Stomach (tissue), 9 donors: ENCODE measurements around the gene PRKCA. TPM values are rescaled to one million over a fixed set of nuclear protein-coding genes. Genes with fewer than 3 reads are reported as not detected.

ENCODE experiments used
- DNase-seq, 2 donors: peaks; one replicate each; pipeline versions ENCODE4 v3.0.0 to v3.0.0-alpha.2; 2013 to 2019
- H3K27ac ChIP-seq, 5 donors: fragments of 200-600 bp in 4 of 5; sonication (generic) in 4 of 5; one replicate each; pipeline ENCODE4 v1.5.1; 2013 to 2019; ENCODE audit warnings: mild to moderate bottlenecking in 1 of 5, moderate library complexity in 1 of 5
- H3K27me3 ChIP-seq, 3 donors: fragments of 200-600 bp; sonication (generic); one replicate each; pipeline ENCODE4 v1.5.1; 2017 to 2019; ENCODE audit warnings: mixed run types in 1 of 3
- H3K36me3 ChIP-seq, 4 donors: fragments of 200-600 bp; sonication (generic); 1 replicate in 3 of 4; 2 replicates in 1 of 4; pipeline ENCODE4 v1.5.1; 2016 to 2019
- H3K4me1 ChIP-seq, 4 donors: fragments of 200-600 bp; sonication (generic); one replicate each; pipeline ENCODE4 v1.5.1; 2016 to 2019
- H3K4me3 ChIP-seq, 4 donors: fragments of 200-600 bp; sonication (generic) in 3 of 4; one replicate each; pipeline ENCODE4 v1.5.1; 2016 to 2019; ENCODE audit warnings: mild to moderate bottlenecking in 1 of 4
- H3K9me3 ChIP-seq, 4 donors: fragments of 200-600 bp; sonication (generic); one replicate each; pipeline ENCODE4 v1.5.1; 2016 to 2019
- EP300 ChIP-seq: sonication (generic); formaldehyde crosslinking; IDR thresholded peaks from one replicate; pipeline ENCODE4 v1.6.1; 2017; ENCODE audit warnings: antibody characterized with exemption
- POLR2A ChIP-seq, 4 donors: fragments of 450-650 bp; IDR thresholded peaks; one replicate each; pipeline ENCODE4 v1.6.1; 2016; ENCODE audit warnings: antibody characterized with exemption in 4 of 4, control low read depth in 2 of 4, mild to moderate bottlenecking in 1 of 4, moderate library complexity in 1 of 4
- POLR2AphosphoS5 ChIP-seq, 3 donors: sonication (generic); formaldehyde crosslinking; IDR thresholded peaks; one replicate each; pipeline ENCODE4 v1.6.1; 2016; ENCODE audit warnings: antibody characterized with exemption in 3 of 3
- WGBS, 5 donors: extraction: QIAGEN DNeasy Blood & Tissue Kit in 3 of 5; methylation state at CpG; one replicate each; pipeline versions ENCODE4 v1.1.5 to v1.1.7; 2013 to 2018; 5-methylcytosine and 5-hydroxymethylcytosine counted together
- intact Hi-C: fragments of 100-400 bp; cut with DNase I; formaldehyde crosslinking; loops from one replicate; pipeline ENCODE4 v1.15.1; 2023; ENCODE audit warnings: low total_unique reads
- polyA plus RNA-seq, 3 donors: library from polyadenylated mRNA; stranded (reverse); fragments of 200-250 nt; gene quantifications; one replicate each; pipeline ENCODE4 v1.2.3, GENCODE V29; 2013
- total RNA-seq, 5 donors: library from RNA; depleted of rRNA; stranded (reverse); fragments of >200 nt; gene quantifications; one replicate each; pipeline versions ENCODE4 v1.1.0 to v1.2.3, GENCODE V29; 2014 to 2016
- TF ChIP-seq, protein P1 (sequence below), 7 experiments: fragments of 450-650 bp in 4 of 7; fragments of 200-600 bp in 3 of 7; sonication (generic) in 3 of 7; IDR thresholded peaks; one replicate each; pipeline ENCODE4 v1.5.1; 2016 to 2019; ENCODE audit warnings: antibody characterized with exemption in 7 of 7, control low read depth in 2 of 7, mild to moderate bottlenecking in 1 of 7
- donor health status: healthy with polysubstance abuse.
- donor health status: Bipolar disorder and iron deficiency.
- donor health status: healthy.

The PRKCA gene
- total and polyA plus RNA-seq, 8 donors = 2.1 to 41.1 (median 12.2) TPM

DNA sequence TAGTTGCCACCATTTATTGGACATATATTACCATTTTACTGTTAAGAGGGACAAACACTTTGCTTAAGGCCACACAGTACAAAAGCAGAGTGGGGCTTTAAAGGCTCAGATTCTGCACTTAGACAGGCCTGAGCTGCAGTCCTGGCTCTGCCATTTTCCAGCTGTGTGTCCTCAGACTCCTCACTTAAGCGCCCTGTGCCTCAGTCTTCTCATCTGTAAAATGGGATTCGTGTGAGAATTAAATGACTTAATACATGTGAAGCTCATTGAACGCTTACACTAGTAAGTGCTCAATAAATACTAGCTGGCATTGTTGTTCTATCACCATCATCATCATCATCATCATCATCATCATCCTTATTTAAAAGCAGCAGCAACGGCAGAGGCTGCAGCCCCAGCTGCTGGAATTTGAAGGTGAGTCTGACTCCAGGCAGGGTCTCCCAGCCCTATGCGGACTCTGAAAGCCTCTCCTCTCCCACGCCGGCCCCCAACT lies 532.1 kb downstream of the PRKCA start:
- peak overlapping the region in 1 of 4 donors; percentile 22 for H3K4me3 ChIP-seq
- no peaks in the 10 kb centered on the region for H3K9me3 ChIP-seq
- peaks cover 7 to 82% (median 46%) of the 10 kb centered on the region in 3 donors for H3K27me3 ChIP-seq
- TF ChIP-seq EP300 (no peak), POLR2A (IDR thresholded peaks at IDR 0.05) (no peak), POLR2AphosphoS5 (IDR thresholded peaks at IDR 0.05) (no peak)
- TF ChIP-seq, protein P1, sequence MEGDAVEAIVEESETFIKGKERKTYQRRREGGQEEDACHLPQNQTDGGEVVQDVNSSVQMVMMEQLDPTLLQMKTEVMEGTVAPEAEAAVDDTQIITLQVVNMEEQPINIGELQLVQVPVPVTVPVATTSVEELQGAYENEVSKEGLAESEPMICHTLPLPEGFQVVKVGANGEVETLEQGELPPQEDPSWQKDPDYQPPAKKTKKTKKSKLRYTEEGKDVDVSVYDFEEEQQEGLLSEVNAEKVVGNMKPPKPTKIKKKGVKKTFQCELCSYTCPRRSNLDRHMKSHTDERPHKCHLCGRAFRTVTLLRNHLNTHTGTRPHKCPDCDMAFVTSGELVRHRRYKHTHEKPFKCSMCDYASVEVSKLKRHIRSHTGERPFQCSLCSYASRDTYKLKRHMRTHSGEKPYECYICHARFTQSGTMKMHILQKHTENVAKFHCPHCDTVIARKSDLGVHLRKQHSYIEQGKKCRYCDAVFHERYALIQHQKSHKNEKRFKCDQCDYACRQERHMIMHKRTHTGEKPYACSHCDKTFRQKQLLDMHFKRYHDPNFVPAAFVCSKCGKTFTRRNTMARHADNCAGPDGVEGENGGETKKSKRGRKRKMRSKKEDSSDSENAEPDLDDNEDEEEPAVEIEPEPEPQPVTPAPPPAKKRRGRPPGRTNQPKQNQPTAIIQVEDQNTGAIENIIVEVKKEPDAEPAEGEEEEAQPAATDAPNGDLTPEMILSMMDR (IDR thresholded peaks at IDR 0.05) = no peak
- no peak overlapping the region for H3K27ac ChIP-seq
- intact Hi-C loops = no loop called here
- H3K4me1 ChIP-seq = peaks cover 0 to 12% (median 3%) of the 10 kb centered on the region in 4 donors
- no peak for DNase-seq
- no peaks in the 10 kb centered on the region for H3K36me3 ChIP-seq
- 36 to 40% (median 39%) methylated on average over 7 of the region's 7 CpGs for WGBS, 5 donors

DNA sequence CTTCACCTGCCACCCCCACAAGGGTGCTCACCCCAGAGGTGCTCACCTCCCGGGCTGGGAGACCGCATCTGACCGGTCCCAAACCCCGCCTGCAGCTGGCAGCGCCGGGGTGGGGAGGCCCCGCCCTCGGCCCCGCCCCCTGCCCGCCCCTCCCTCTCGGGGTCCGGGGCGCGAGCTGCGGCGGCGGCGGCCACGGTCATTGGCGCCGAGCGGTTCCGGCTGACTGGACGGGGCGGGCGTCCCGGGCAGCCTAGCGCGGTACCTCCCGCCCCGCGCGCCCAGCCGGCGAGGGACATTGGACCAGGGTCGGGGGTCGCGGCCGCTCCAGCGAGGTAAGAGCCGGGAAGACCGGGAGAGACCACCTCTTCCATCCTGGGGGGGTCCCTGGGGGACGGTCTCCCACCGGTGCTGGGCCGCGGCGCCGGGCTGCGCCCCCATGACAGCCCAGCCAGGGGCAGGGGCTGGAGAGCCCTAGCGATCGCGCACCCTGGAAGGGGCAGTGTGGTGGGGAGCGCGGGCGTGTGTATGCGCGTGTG lies 532.6 kb downstream of the PRKCA start, which contains the start of gene CACNG5:
Gene CACNG5, plus strand, starts transcription at position 199 of the 536 bp plus-strand sequence. CDS start 42,216 bp downstream, outside the sequence.
- no peak within 1 kb of the TSS for H3K27ac ChIP-seq
- WGBS, 5 donors = 3 to 9% (median 5%) methylated on average over 8 to 57 of the region's 57 CpGs
- H3K4me3 ChIP-seq = peak within 1 kb of the TSS in 1 of 4 donors; percentile 22
- DNase-seq = peak in 1 of 2 donors; percentile 48
- TF ChIP-seq POLR2A (IDR thresholded peaks at IDR 0.05) (no peak), EP300 (no peak)
- TF ChIP-seq, protein P1 (IDR thresholded peaks at IDR 0.05) = no peak
- intact Hi-C loops = no loop called here
- no peaks in the 10 kb centered on the region for H3K9me3 ChIP-seq
- H3K36me3 ChIP-seq = no peaks in the 10 kb centered on the region
- H3K4me1 ChIP-seq = peaks cover 0 to 9% (median 3%) of the 10 kb centered on the region in 4 donors
- H3K27me3 ChIP-seq = peaks cover 7 to 81% (median 46%) of the 10 kb centered on the region in 3 donors

DNA sequence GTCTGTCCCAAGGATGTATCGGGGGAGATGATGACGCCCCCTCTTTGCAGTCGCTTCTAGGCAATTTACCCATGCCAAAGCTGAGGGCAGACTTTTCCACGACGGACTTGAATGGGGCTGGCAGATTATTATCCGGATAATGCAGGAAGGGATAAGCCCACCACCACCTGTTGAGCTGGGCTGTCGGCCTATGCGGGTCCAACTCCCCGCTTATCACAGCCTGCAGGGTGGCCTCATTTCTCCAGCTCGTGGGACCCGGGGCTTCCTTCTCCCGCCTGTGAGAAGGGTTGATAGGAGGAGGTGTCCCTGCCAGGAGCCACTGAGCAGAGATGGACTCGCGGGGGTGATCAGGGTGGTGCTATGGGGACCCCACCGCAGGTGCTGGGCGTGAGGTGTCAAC lies 533.1 kb downstream of the PRKCA start:
- Histone ChIP-seq H3K27me3 (peaks cover 7 to 81% (median 43%) of the 10 kb centered on the region in 3 donors), H3K4me1 (peaks cover 0 to 9% (median 3%) of the 10 kb centered on the region in 4 donors), H3K36me3 (no peaks in the 10 kb centered on the region), H3K4me3 (no peak overlapping the region), H3K27ac (no peak overlapping the region), H3K9me3 (no peaks in the 10 kb centered on the region)
- no peak for DNase-seq
- intact Hi-C loops = no loop called here
- WGBS, 5 donors = 34 to 43% (median 38%) methylated on average over 15 to 16 of the region's 16 CpGs
- TF ChIP-seq POLR2AphosphoS5 (IDR thresholded peaks at IDR 0.05) (no peak), EP300 (no peak), POLR2A (IDR thresholded peaks at IDR 0.05) (no peak)
- TF ChIP-seq, protein P1 (IDR thresholded peaks at IDR 0.05) = no peak

DNA sequence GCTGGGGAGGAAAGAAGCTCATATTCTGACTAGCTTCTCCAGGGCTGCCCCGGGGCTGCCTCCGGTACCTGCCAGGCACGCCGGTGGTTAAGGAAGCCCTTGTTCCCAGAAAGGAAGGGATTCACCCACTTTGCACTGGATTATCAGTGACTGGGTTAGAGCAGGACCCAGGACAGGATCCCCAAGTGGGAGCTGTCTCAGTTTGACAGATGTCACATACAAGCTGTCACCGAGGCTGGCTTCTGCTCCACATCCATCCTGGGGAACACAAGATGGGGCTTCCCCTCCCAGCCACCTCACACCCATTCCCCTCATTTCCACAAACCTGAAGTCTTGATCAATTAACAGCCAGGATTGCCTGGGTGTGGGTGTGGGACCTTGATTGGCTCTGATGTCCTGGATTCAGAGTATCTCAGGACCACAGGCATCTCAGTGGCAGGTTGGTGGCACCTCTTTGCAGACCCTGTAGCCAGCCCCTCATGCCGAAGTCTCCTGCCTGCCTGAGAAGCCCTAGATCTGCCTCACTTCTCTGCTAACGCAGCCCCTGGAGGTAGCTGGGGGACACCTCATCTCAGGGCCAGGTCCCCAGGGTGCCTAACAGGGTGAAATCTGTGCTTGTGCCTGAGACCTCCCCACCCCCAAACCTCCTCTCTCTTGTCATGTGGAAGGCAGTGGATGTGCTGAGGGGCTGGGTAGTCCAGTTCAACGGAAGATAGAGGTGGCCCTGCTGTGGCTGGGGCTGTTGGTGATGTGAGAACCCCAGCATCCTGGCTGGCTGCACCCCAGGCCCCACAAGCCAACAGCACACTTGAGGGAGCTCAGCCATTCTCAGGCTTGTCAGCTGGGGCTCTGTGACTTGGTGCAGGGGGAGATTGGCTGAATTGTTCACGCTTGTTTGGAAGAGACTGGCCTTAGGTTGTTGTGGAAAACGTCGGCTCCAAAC lies 533.9 kb downstream of the PRKCA start:
- TF ChIP-seq POLR2AphosphoS5 (IDR thresholded peaks at IDR 0.05) = no peak
- TF ChIP-seq POLR2A (IDR thresholded peaks at IDR 0.05) = no peak
- no peak for TF ChIP-seq EP300
- TF ChIP-seq, protein P1 (IDR thresholded peaks at IDR 0.05) = no peak
- Histone ChIP-seq H3K27ac (no peak overlapping the region), H3K9me3 (no peaks in the 10 kb centered on the region), H3K4me3 (no peak overlapping the region), H3K4me1 (peaks cover 0 to 9% (median 3%) of the 10 kb centered on the region in 4 donors), H3K36me3 (no peaks in the 10 kb centered on the region), H3K27me3 (peaks cover 7 to 81% (median 42%) of the 10 kb centered on the region in 3 donors)
- WGBS, 5 donors = 55 to 73% (median 67%) methylated on average over 10 to 11 of the region's 11 CpGs
- DNase-seq = no peak
- intact Hi-C loops = no loop called here
